A549 (cell line): Measurements from ENCODE around the gene HOXC11.

Experiments
- CTCF ChIP-seq: fragments of >200 bp; sonication (Bioruptor Twin); formaldehyde crosslinking; IDR thresholded peaks from 3 replicates; pipeline ENCODE4 v1.5.1; 2016
- MAX ChIP-seq: IDR thresholded peaks from 2 replicates; pipeline ENCODE4 v1.6.1; 2012
- POLR2A ChIP-seq: IDR thresholded peaks from 2 replicates; pipeline ENCODE4 v1.6.1; 2012; ENCODE audit warnings: mild to moderate bottlenecking, low read length
- SREBF2 ChIP-seq: fragments of 450-650 bp; IDR thresholded peaks from 2 replicates; pipeline ENCODE4 v1.6.1; 2014; ENCODE audit warnings: mild to moderate bottlenecking, moderate library complexity

- TF ChIP-seq MAX (no peak), SREBF2 (no peak), CTCF (no peak), POLR2A (no peak)
Measured at GRCh38 chr12:54008260-54008552, 35.3 kb downstream of the HOXC11 start.
